MCF 10A (cell line): ENCODE results near the gene WIPF2. TPM values are rescaled to one million over a fixed set of nuclear protein-coding genes. Genes with fewer than 3 reads are reported as not detected.

Source experiments
- BruUV-seq: library from RNA; stranded (reverse); fragments of 400-500 nt; replicated peaks from 2 replicates; lab custom pipeline; 2021; lab: Mats Ljungman, UMichigan
- CTCF ChIA-PET: fragments of 300-600 bp; sonication (Branson Sonifier 250); formaldehyde crosslinking; extraction: SDS; loops from one replicate; lab custom pipeline; 2021; ENCODE audit warnings: antibody characterized with exemption, inconsistent platforms; lab: Yijun Ruan, JAX
- POLR2A ChIA-PET: fragments of 300-600, 350-650 bp; sonication (Branson Sonifier 250); formaldehyde crosslinking; extraction: SDS; loops from one replicate; lab custom pipeline; 2020; ENCODE audit warnings: antibody characterized with exemption, inconsistent platforms; lab: Yijun Ruan, JAX
- DNase-seq: peaks from one replicate; pipeline ENCODE4 v3.0.0-alpha.2; 2018; ENCODE audit not compliant: unreplicated experiment
- H3K27ac Mint-ChIP-seq: one replicate; pipeline ENCODE4 v1.8.0; 2022; ENCODE audit warnings: mild to moderate bottlenecking, low read depth, mixed read lengths; ENCODE audit not compliant: unreplicated experiment
- H3K27me3 Mint-ChIP-seq: one replicate; pipeline ENCODE4 v1.8.0; 2022; ENCODE audit warnings: mixed read lengths; ENCODE audit not compliant: insufficient read depth, unreplicated experiment
- H3K36me3 Mint-ChIP-seq: one replicate; pipeline ENCODE4 v1.8.0; 2022; ENCODE audit warnings: mild to moderate bottlenecking, moderate library complexity, mixed read lengths; ENCODE audit not compliant: insufficient read depth, unreplicated experiment
- H3K4me1 Mint-ChIP-seq: one replicate; pipeline ENCODE4 v1.8.0; 2022; ENCODE audit warnings: mixed read lengths; ENCODE audit not compliant: insufficient read depth, unreplicated experiment
- H3K4me3 Mint-ChIP-seq: one replicate; pipeline ENCODE4 v1.8.0; 2022; ENCODE audit warnings: mild to moderate bottlenecking, moderate library complexity, mixed read lengths; ENCODE audit not compliant: unreplicated experiment
- H3K9me3 Mint-ChIP-seq: one replicate; pipeline ENCODE4 v1.8.0; 2022; ENCODE audit warnings: mixed read lengths; ENCODE audit not compliant: unreplicated experiment
- CTCF ChIP-seq: fragments of 200-600 bp; IDR thresholded peaks from one replicate; pipeline ENCODE4 v1.8.0; 2022; ENCODE audit warnings: antibody characterized with exemption, mild to moderate bottlenecking; ENCODE audit not compliant: unreplicated experiment
- intact Hi-C: fragments of 100-400 bp; cut with micrococcal nuclease; formaldehyde crosslinking; loops from 2 replicates; pipeline ENCODE4 v1.14.1; 2022
- total RNA-seq: library from RNA; stranded (reverse); gene quantifications from 2 replicates; pipeline ENCODE4 v1.2.3, GENCODE V29; 2022

WIPF2 gene
- total RNA-seq, 1 experiment from 2014 or later: 32.8 TPM

- peaks cover 14% of the 10 kb centered on the region for H3K4me1 Mint-ChIP-seq
- no peaks in the 10 kb centered on the region for H3K27me3 Mint-ChIP-seq
- TF ChIP-seq CTCF: no peak
- DNase-seq: no peak
- no peak overlapping the region for H3K4me3 Mint-ChIP-seq
- ChIA-PET CTCF (interaction anchor here (0.6 to 1.6 kb wide), 3 partner anchors 42 to 111 kb away, joined by 3 to 4 read pairs (median 3); no protein-coding TSS in a partner anchor), POLR2A (interaction anchor here (0.5 to 0.8 kb wide), 2 partner anchors 16 to 25 kb away, joined by 3 read pairs; no protein-coding TSS in a partner anchor)
- no peak overlapping the region for H3K27ac Mint-ChIP-seq
- H3K9me3 Mint-ChIP-seq: no peaks in the 10 kb centered on the region
- peaks cover 8% of the 10 kb centered on the region for H3K36me3 Mint-ChIP-seq
- BruUV-seq: no TSS peak
- intact Hi-C loops: no loop called here
Measured at GRCh38 chr17:40243761-40244160, 24.7 kb downstream of the WIPF2 start.

GRCh38 chr17:40244255-40244654 lies 25.2 kb downstream of the WIPF2 start:
- no peak for DNase-seq
- Mint-ChIP-seq H3K4me3 (no peak overlapping the region), H3K27ac (no peak overlapping the region), H3K36me3 (peaks cover 8% of the 10 kb centered on the region), H3K27me3 (no peaks in the 10 kb centered on the region), H3K4me1 (peaks cover 14% of the 10 kb centered on the region), H3K9me3 (no peaks in the 10 kb centered on the region)
- ChIA-PET CTCF (interaction anchor here (1.2 to 1.6 kb wide), 3 partner anchors 26 to 52 kb away, joined by 3 to 4 read pairs (median 3); no protein-coding TSS in a partner anchor), POLR2A (interaction anchor here (0.8 kb wide), 1 partner anchor 26 kb away, joined by 3 read pairs; no protein-coding TSS in a partner anchor)
- TF ChIP-seq CTCF: no peak
- intact Hi-C loops: no loop called here
- BruUV-seq: no TSS peak

- peak; percentile 13 for DNase-seq
- Mint-ChIP-seq H3K27me3 (no peaks in the 10 kb centered on the region), H3K36me3 (peaks cover 8% of the 10 kb centered on the region), H3K27ac (no peak overlapping the region), H3K9me3 (no peaks in the 10 kb centered on the region), H3K4me1 (peaks cover 17% of the 10 kb centered on the region), H3K4me3 (no peak overlapping the region)
- ChIA-PET CTCF (no interaction called here), POLR2A (interaction anchor here (0.6 to 1.3 kb wide), 3 partner anchors 16 to 1441 kb away, joined by 3 read pairs; partner anchors contain the start of gene EIF1)
- BruUV-seq: no TSS peak
- intact Hi-C loops: no loop called here
- TF ChIP-seq CTCF: no peak
Measured at GRCh38 chr17:40247926-40248495, 28.9 kb downstream of the WIPF2 start.

GRCh38 chr17:40248507-40248906 lies 29.4 kb downstream of the WIPF2 start:
- no TSS peak for BruUV-seq

More at GRCh38 chr17:40248507-40248906, 29.4 kb downstream of the WIPF2 start:
- Mint-ChIP-seq H3K4me3 (no peak overlapping the region), H3K9me3 (no peaks in the 10 kb centered on the region), H3K27ac (no peak overlapping the region), H3K36me3 (peaks cover 8% of the 10 kb centered on the region), H3K27me3 (no peaks in the 10 kb centered on the region), H3K4me1 (peaks cover 17% of the 10 kb centered on the region)
- no peak for DNase-seq
- ChIA-PET CTCF (no interaction called here), POLR2A (interaction anchor here (0.6 to 1.8 kb wide), 5 partner anchors 17 to 1440 kb away, joined by 3 to 5 read pairs (median 3); partner anchors contain the start of gene EIF1)
- TF ChIP-seq CTCF: no peak
- intact Hi-C loops: no loop called here
